Brain pericyte (primary cell): ENCODE results near the gene FAM169A.
"Not testable (repeated sequence)": the region's sequence is repeated elsewhere in the genome, so short reads cannot be mapped to it uniquely, and the experiment has no call there.

Experiments
- DNase-seq: peaks from one replicate; pipeline ENCODE4 v3.0.0-alpha.2; 2012; ENCODE audit warnings: low read depth, low spot score

Gene FAM169A

DNA sequence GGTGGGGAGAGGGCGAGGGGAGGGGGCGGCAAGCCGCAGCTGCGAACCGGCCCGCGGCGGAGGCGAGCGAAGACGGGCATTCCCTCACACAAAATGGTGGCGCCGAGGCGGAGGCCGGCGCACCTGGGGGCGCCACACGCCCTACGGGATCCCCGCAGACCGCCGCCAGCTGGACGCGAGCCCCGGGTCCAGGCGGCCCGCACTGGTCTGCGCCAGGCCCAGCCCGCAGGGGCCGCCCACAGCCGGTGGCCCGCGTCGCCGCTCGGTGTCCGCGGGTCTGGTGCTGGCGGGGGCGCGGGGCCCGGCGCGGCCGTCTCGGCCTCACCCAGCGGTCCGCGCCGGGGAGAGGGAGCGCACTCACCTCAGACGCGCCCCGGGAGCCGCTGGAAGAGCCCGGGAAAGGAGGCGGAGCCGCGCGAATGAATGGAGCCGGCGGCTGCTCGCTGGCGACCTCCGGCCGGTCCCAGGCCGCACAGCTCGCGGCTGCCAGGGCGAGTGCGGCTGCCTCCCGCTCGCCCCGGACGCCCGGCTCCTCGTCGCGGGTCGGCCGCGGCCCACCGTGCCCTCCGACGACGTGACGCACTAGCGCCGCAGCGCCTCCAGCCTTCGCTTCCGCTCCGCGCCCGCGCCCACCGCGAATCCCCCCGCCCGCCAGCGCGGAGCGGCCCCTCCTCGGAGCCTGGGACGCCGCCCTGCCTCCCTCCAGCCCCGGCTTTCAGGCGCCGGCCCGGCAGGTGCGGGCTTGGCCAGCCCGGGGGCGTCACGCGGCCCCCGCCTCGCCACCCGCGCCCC, at the start of gene FAM169A:
Gene FAM169A, minus strand, starts transcription at position 584 of the 792 bp plus-strand sequence. CDS start 24,711 bp downstream, outside the sequence.
- no peak for DNase-seq

GRCh38 chr5:74915488-74915887, 49.3 kb upstream of the FAM169A start:
- no peak for DNase-seq

GRCh38 chr5:74911421-74911820, 45.2 kb upstream of the FAM169A start:
- DNase-seq: not testable (repeated sequence)

GRCh38 chr5:74909888-74910287, 43.7 kb upstream of the FAM169A start:
- not testable (repeated sequence) for DNase-seq

DNA sequence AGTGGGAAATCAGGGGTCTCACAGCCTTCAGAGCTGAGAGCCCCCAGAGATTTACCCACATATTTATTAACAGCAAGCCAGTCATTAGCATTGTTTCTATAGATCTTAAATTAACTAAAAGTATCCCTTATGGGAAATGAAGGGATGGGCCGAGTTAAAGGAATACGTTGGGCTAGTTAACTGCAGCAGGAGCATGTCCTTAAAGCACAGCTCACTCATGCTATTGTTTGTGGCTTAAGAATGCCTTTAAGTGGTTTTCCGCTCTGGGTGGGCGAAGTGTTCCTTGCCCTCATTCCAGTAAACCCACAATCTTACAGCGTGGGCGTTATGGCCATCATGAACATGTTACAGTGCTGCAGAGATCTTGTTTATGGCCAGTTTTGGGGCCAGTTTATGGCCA, 42.0 kb upstream of the FAM169A start:
- not testable (repeated sequence) for DNase-seq

GRCh38 chr5:74904713-74905112, 38.5 kb upstream of the FAM169A start:
- not testable (repeated sequence) for DNase-seq

DNA sequence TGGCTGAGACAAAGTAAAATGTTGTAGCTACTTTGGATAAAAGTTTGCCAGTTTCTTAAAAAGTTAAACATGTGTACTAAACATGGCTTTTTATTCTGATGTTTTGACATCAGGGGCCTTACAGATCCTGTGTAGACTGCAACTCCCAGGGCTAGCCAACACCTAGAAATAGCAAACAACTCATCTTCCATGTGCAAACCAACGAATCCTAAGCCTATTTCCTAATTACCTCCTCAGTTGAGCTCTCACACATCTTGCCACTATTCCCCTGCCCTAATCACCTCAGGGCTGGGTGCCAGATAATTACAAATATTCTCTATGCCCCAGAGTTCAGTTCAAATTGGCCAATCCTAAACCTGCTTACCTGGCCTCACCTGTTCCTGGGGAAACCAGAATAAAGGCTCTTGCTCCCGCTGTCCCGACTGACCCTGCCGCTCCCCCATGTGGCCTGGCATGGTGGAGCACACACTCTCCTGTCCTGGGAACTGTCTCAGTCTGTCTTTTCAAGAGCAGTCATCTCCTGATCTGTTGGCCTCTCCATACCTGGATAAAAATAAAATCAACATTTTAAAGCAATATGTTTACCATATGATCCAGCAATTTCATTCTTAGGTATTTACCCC, 37.1 kb upstream of the FAM169A start:
- DNase-seq: no peak

DNA sequence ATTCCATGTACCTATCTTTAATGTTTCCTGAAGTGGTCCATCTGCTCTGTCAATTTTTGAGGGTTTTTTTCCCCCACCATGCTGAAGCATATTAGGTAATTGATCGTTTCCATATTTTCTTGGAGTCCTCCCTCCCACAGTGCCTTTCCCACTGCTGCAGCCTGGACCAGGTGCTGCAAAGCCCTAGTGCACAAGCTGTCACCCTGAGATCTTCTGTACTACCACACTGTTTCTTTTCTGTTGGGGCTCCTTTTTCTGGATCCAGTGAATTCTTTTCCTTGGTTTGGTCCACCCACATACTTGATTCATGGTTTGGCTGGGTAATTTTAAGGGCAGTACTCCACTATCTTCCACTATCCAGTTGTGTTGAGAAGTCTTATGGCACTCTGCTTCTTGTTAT, 30.9 kb upstream of the FAM169A start:
- no peak for DNase-seq

- no peak for DNase-seq
These were observed 29.7 kb upstream of the FAM169A start for GRCh38 chr5:74895906-74896305.

DNA sequence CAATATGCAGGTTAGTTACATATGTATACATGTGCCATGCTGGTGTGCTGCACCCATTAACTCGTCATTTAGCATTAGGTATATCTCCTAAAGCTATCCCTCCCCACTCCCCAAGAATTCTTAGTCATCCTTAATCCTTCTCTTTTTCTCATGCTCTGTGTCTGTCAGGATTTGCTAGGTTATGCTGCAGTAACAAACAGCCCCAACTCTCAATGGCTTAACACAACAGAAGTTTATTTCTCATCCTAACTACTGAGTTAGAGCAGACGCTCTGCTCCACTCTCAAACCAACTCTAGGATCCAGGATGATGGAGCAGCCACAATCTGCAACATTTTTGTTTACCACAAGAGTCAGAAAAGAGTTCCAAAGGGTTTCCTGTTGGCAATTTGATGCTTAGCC, 28.2 kb upstream of the FAM169A start:
- no peak for DNase-seq

DNA sequence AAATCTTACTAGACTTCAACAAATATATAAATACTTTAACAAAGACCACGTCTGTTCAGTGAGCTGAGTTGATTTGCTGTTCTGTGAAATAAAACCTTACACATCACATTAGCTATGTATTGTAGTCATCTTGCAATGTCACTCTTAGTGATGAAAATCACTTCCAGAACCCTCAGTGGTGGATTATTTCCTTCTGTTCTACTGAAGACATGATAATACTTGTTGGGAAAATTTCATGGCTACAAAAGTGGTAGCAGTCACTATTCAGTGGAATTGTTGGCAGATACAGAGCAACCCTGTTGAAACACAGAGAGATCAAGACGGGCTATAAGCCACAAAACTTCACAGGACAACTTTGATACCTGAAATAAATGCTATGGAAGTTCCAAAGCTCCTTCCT, 26.7 kb upstream of the FAM169A start:
- DNase-seq: no peak

GRCh38 chr5:74889523-74890105, 23.4 kb upstream of the FAM169A start:
- no peak for DNase-seq

DNA sequence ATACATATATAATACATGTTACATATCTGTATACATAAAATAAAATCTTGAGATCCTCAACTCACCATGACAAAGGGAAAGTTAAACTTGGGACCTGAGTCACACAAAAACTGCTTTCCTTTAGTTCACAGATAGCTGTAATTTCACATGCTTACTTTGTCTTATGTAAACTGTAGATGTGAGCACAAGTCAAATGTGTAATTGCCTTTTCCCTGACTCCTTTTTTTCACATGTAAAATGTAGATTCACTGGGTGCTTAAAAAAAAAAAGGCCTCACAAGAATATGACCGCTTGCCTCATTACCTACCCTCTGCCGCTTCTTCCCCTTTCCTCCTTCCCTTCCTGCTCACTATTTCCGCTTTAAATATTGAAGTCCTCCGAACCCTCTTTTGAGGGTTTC, 21.9 kb upstream of the FAM169A start:
- DNase-seq: no peak

DNA sequence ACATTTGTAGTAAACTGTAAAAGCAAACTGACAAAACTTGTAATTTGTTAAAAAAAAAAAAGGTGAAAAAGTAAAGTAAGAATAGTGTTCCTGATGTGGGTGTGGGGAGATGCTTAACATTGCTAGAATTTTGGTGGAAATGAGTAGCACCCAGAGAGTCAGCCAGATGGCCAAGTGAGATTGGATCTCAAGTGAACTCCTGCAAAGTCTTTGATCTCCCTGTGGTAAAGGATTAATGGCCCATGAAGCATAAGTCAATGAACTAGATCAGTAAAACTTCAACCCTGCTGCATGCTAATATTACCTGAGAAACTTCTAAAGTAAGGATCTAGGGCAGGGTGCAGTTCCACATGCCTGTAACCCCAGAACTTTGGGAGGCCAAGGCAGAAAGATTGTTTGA, 19.0 kb upstream of the FAM169A start:
- no peak for DNase-seq

DNA sequence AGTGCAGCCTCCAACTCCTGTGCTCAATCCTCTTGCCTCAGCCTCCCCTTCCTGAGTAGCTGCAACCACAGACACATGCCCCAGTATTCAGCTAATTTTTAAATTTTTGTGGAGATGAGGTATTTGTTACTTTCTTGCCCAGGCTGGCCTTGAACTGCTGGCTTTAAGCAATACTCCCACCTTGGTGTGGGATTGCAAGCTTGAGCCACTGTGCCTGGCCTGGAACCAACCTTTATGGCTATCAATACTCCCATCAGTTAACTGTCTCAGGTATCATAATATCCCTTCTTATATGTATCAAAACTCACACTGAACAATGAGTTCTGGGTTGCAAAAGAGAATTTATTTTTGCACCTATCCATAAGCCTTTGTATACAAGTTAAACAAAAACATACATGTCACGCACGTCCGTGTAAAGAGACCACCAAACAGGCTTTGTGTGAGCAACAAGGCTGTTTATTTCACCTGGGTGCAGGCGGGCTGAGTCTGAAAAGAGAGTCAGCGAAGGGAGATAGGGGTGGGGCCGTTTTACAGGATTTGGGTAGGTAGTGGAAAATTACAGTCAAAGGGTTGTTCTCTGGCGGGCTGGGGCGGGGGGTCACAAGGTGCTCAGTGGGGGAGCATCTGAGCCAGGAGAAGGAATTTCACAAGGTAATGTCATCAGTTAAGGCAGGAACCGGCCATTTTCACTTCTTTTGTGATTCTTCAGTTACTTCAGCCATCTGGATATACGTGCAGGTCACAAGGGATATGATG, 16.4 kb upstream of the FAM169A start:
- DNase-seq: not testable (repeated sequence)

DNA sequence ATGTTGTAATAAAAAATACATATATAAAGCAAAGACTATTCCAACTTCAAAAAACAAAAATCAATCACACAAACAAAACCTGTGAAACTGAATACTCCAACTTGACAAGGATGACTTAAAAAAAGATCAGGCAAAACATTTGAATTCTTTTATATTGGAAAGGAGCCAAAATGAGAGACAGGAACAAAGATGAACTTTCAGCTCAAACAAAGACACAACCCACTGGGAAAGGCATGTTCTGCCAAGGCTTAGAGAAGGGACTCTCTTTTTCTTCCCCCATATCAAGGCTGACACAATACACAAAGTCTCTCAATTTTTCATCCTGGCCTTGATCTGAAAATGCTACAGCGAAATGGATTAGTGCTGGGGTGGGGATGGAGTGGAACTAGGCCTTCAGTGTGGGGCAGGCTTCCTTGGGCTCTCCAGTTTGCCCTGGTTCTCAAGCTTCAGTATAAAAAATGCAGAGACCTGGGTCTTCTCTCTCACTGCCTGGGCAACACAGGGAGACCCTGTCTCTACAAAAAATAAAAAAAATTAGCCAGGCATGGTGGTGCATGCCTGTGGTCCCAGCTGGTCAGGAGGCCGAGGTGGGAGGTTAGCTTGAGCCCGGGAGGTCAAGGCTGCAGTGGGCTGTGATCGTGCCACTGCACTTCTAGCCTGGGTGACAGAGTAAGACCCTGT, 11.6 kb upstream of the FAM169A start:
- DNase-seq: no peak

- no peak for DNase-seq
These were observed 10.0 kb upstream of the FAM169A start for GRCh38 chr5:74875994-74876791.

GRCh38 chr5:74873525-74874249, 7.5 kb upstream of the FAM169A start:
- DNase-seq: no peak

GRCh38 chr5:74870299-74871067, 4.3 kb upstream of the FAM169A start:
- no peak for DNase-seq
